ENCODE measurements around the gene CACNG1.

DNA sequence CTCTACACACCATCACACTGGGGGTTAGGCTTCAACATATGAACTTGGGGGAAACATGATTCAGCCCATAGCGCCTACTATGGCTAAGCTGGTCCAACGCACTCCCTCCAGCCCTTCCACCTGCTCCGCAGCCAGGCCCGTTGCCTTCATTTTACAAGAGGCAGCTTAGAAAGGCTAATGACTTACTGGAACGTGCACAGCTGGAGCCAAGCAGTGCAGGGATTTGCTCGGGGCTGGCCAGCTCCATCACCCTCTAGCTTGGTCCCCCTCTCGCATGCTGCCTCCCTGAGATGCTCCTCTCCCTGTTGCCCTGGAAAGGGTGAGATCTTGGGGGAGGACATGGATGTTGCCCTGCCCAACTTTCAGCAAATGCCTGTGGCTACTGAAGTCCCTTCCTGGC is 2.8 kb upstream of the CACNG1 start:
- no peak for TF ChIP-seq EZH2 (IDR thresholded peaks at IDR 0.05; ENCODE audit: low read length)
- no peak for TF ChIP-seq CTCF (optimal IDR thresholded peaks at IDR 0.05 in 1 of 3, IDR thresholded peaks at IDR 0.05 in 1 of 3, conservative IDR thresholded peaks at IDR 0.05 in 1 of 3; ENCODE audit: extremely low read depth in 1 of 3, insufficient read depth in 2 of 3, low read length in 3 of 3)

Data from keratinocyte (primary cell).